ENCODE measurements around the gene NEU2. TPM values are rescaled to one million over a fixed set of nuclear protein-coding genes. Genes with fewer than 3 reads are reported as not detected.

The NEU2 gene
- total RNA-seq, 1 experiment from 2014 or later, result not detected

DNA sequence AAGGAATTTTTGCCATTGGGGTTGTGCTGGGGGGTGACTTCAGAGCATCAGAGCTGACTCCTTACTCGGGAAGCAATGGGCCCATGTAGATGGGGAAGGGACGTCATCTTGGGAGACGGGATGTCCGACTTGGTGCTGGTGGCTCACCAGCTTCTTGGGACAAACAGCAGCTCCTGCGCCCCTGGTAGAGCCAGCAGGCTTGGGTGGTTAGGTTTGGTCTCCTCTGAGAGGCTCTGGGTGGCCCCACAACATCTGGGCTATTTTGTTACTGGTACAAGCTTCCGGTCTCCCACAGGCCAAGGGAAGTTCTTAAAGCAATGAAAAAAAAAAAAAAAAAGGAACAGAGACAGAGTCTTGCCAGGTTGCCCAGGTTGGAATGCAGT lies 21.2 kb upstream of the NEU2 start:
- Mint-ChIP-seq H3K4me1 (no peaks in the 10 kb centered on the region), H3K27me3 (ENCODE audit: low read depth) (peaks cover 3% of the 10 kb centered on the region; the same call in 1 of the 2 replicates), H3K27ac (no peak overlapping the region), H3K36me3 (ENCODE audit: insufficient read depth in 1 of 3, low read depth in 3 of 3) (no peaks in the 10 kb centered on the region), H3K4me3 (no peak overlapping the region), H3K9me3 (peaks cover 0 to 5% of the 10 kb centered on the region in 2 experiments; a peak in 2 of 5 replicates)
- no peaks in the 10 kb centered on the region for H3K9me3 ChIP-seq (ENCODE audit: control insufficient read depth, low read depth, low read length)
- H3K27me3 ChIP-seq (ENCODE audit: insufficient read depth, low read length), result no peaks in the 10 kb centered on the region
- H2BK5ac ChIP-seq (ENCODE audit: insufficient read length, low read length), result no peak overlapping the region
- no peaks in the 10 kb centered on the region for H4K20me1 ChIP-seq (ENCODE audit: control insufficient read depth, insufficient read depth, insufficient read length)
- H4K5ac ChIP-seq (ENCODE audit: insufficient read length, low read depth, low read length), result no peak overlapping the region
- H3K4ac ChIP-seq (ENCODE audit: low read depth, low read length), result no peak overlapping the region
- no peak overlapping the region for H2AFZ ChIP-seq (ENCODE audit: low read length)
- no peak overlapping the region for H2BK20ac ChIP-seq (ENCODE audit: low read depth, low read length, poor library complexity, severe bottlenecking)
- H3K4me1 ChIP-seq (ENCODE audit: insufficient read depth, low read length), result no peaks in the 10 kb centered on the region
- no peaks in the 10 kb centered on the region for H3K23me2 ChIP-seq (ENCODE audit: insufficient read length, low read depth, low read length, poor library complexity, severe bottlenecking)
- H2AK5ac ChIP-seq (ENCODE audit: insufficient read length, low read length), result no peak overlapping the region
- H3K79me1 ChIP-seq (ENCODE audit: insufficient read depth, low read depth, low read length, poor library complexity, severe bottlenecking), result no peaks in the 10 kb centered on the region
- no peak overlapping the region for H3K14ac ChIP-seq (ENCODE audit: insufficient read depth, low read length)
- H3K79me2 ChIP-seq (ENCODE audit: insufficient read depth, low read length), result no peaks in the 10 kb centered on the region
- WGBS (ENCODE audit: extremely low coverage, insufficient read length, low lambda C conversion rate), result no CpG with 5 or more reads among the region's 6 CpGs
- no peak overlapping the region for H2BK15ac ChIP-seq (ENCODE audit: low read depth, low read length)
- TF ChIP-seq, protein P1, sequence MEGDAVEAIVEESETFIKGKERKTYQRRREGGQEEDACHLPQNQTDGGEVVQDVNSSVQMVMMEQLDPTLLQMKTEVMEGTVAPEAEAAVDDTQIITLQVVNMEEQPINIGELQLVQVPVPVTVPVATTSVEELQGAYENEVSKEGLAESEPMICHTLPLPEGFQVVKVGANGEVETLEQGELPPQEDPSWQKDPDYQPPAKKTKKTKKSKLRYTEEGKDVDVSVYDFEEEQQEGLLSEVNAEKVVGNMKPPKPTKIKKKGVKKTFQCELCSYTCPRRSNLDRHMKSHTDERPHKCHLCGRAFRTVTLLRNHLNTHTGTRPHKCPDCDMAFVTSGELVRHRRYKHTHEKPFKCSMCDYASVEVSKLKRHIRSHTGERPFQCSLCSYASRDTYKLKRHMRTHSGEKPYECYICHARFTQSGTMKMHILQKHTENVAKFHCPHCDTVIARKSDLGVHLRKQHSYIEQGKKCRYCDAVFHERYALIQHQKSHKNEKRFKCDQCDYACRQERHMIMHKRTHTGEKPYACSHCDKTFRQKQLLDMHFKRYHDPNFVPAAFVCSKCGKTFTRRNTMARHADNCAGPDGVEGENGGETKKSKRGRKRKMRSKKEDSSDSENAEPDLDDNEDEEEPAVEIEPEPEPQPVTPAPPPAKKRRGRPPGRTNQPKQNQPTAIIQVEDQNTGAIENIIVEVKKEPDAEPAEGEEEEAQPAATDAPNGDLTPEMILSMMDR (conservative IDR thresholded peaks at IDR 0.05), result no peak
- no peak overlapping the region for H4K8ac ChIP-seq (replicated peaks; ENCODE audit: insufficient read length, low read depth, low read length)
- no peak overlapping the region for H3K27ac ChIP-seq (ENCODE audit: insufficient read length, low read depth, low read length)
- H2BK12ac ChIP-seq (ENCODE audit: insufficient read length, low read depth, low read length), result no peak overlapping the region
- no peak overlapping the region for H3T11ph ChIP-seq (ENCODE audit: low read length)
- H4K91ac ChIP-seq (ENCODE audit: insufficient read length, low read depth, low read length), result no peak overlapping the region
- H3K56ac ChIP-seq (ENCODE audit: insufficient read length, low read depth, low read length), result no peak overlapping the region
- H3K9ac ChIP-seq (ENCODE audit: extremely low read depth, insufficient read length, low read length), result no peak overlapping the region
- peak; percentile 10 for DNase-seq
- H3K4me2 ChIP-seq (ENCODE audit: insufficient read depth, insufficient read length, low read length), result no peak overlapping the region
- H2BK120ac ChIP-seq (ENCODE audit: low read depth, low read length, poor library complexity, severe bottlenecking), result no peak overlapping the region
- no peak overlapping the region for H3K18ac ChIP-seq (ENCODE audit: insufficient read length, low read depth, low read length)
- no peak overlapping the region for H3K23ac ChIP-seq (ENCODE audit: insufficient read length, low read depth, low read length)

Data from H9 (cell line).